GM18505 (cell line): ENCODE data around the gene RIMS1.

Experiments used
- ATAC-seq: cut with Tn5 transposase; IDR thresholded peaks from one replicate; pipeline ENCODE4 v1.9.1; 2021; ENCODE audit not compliant: unreplicated experiment
- POLR2A ChIP-seq: IDR thresholded peaks from 4 replicates; pipeline ENCODE4 v1.6.1; 2011; ENCODE audit warnings: borderline replicate concordance; ENCODE audit not compliant: insufficient read depth, insufficient read length; ENCODE audit errors: extremely low read depth

Gene RIMS1

GRCh38 chr6:72348926-72349325 lies 462.6 kb downstream of the RIMS1 start:
- TF ChIP-seq POLR2A: no peak
- ATAC-seq: no peak

GRCh38 chr6:72350296-72350881 lies 464.0 kb downstream of the RIMS1 start:
- TF ChIP-seq POLR2A: no peak
- ATAC-seq: no peak

- ATAC-seq: no peak
- TF ChIP-seq POLR2A: no peak
Measured at GRCh38 chr6:72363844-72364740, 477.7 kb downstream of the RIMS1 start.

- peak; percentile 58 for ATAC-seq
- TF ChIP-seq POLR2A: no peak
Measured at GRCh38 chr6:72365773-72366172, 479.4 kb downstream of the RIMS1 start.

GRCh38 chr6:72367439-72367838 lies 481.1 kb downstream of the RIMS1 start:
- ATAC-seq: no peak

GRCh38 chr6:72371473-72371872 lies 485.1 kb downstream of the RIMS1 start:
- no peak for ATAC-seq
- TF ChIP-seq POLR2A: no peak

More at GRCh38 chr6:72367439-72367838, 481.1 kb downstream of the RIMS1 start:
- no peak for TF ChIP-seq POLR2A

- TF ChIP-seq POLR2A: no peak
- ATAC-seq: no peak
Measured at GRCh38 chr6:72374172-72374571, 487.8 kb downstream of the RIMS1 start.

- no peak for ATAC-seq
- TF ChIP-seq POLR2A: no peak
Measured at GRCh38 chr6:72374857-72375256, 488.5 kb downstream of the RIMS1 start.

- no peak for TF ChIP-seq POLR2A
Measured at GRCh38 chr6:72376736-72377135, 490.4 kb downstream of the RIMS1 start.

GRCh38 chr6:72381076-72381475 lies 494.7 kb downstream of the RIMS1 start:
- TF ChIP-seq POLR2A: no peak
- ATAC-seq: no peak

More at GRCh38 chr6:72376736-72377135, 490.4 kb downstream of the RIMS1 start:
- ATAC-seq: no peak

- peak; percentile 93 for ATAC-seq
- TF ChIP-seq POLR2A: no peak
Measured at GRCh38 chr6:72382602-72383529, 496.5 kb downstream of the RIMS1 start.

GRCh38 chr6:72386324-72386723 lies 500.0 kb downstream of the RIMS1 start:
- no peak for TF ChIP-seq POLR2A

GRCh38 chr6:72389698-72390097 lies 503.3 kb downstream of the RIMS1 start:
- no peak for ATAC-seq
- TF ChIP-seq POLR2A: no peak

More at GRCh38 chr6:72386324-72386723, 500.0 kb downstream of the RIMS1 start:
- no peak for ATAC-seq
